Measurements from ENCODE around the gene IFITM2. TPM values are rescaled to one million over a fixed set of nuclear protein-coding genes. Genes with fewer than 3 reads are reported as not detected.
"Not testable (repeated sequence)": the region's sequence is repeated elsewhere in the genome, so short reads cannot be mapped to it uniquely, and the experiment has no call there.

IFITM2 gene
- total and polyA plus RNA-seq, 5 donors = 180 to 393 (median 266) TPM

DNA sequence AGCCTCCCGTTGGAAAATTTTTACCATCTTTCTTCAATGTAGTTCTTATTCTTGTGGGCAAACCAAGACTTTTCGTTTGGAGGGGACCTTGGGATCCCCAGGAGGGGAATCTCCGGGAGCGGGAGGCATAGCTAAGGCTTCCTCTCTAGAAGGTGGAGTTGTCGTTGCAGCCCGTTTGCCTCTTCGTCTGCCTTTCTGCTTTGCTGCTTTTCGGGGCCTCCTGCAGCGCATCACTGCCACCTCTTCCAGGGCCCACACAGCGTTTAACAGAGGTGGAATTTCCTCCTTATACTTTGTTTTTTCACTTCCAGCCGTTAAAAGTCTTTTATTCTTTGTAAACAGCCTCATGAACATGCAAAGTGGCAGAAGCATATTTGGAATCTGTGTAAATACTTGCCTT is 16.5 kb downstream of the IFITM2 start:
- no peak overlapping the region for H3K4me3 ChIP-seq (ENCODE audit: low read length)
- H3K4me1 ChIP-seq (ENCODE audit: control insufficient read depth, insufficient read depth, low read length) = peaks cover 3% of the 10 kb centered on the region
- H3K27me3 ChIP-seq (ENCODE audit: control insufficient read depth, insufficient read depth) = no peaks in the 10 kb centered on the region
- ATAC-seq (no peak), DNase-seq (peak in 2 of 3 donors; percentile 44 to 49)
- peak overlapping the region; percentile 89 for H3K27ac ChIP-seq (ENCODE audit: low read length)
- intact Hi-C loops (cut with DNase I) = no loop called here
- no peaks in the 10 kb centered on the region for H3K9me3 ChIP-seq (ENCODE audit: control insufficient read depth, low read length)
- 59% methylated on average over 11 of the region's 11 CpGs for WGBS

GRCh38 chr11:324593-325517 is 17.2 kb downstream of the IFITM2 start:
- H3K27me3 ChIP-seq (ENCODE audit: control insufficient read depth, insufficient read depth); H3K4me3 ChIP-seq (ENCODE audit: low read length); intact Hi-C loops (cut with DNase I); H3K9me3 ChIP-seq (ENCODE audit: control insufficient read depth, low read length); H3K4me1 ChIP-seq (ENCODE audit: control insufficient read depth, insufficient read depth, low read length): not testable (repeated sequence)
- peak; percentile 68 to 87 (median 83) for DNase-seq
- H3K27ac ChIP-seq (ENCODE audit: low read length) = peak overlapping the region; percentile 89
- WGBS = 36% methylated on average over 30 of the region's 34 CpGs
- peak in 1 of 2 donors; percentile 11 for ATAC-seq

DNA sequence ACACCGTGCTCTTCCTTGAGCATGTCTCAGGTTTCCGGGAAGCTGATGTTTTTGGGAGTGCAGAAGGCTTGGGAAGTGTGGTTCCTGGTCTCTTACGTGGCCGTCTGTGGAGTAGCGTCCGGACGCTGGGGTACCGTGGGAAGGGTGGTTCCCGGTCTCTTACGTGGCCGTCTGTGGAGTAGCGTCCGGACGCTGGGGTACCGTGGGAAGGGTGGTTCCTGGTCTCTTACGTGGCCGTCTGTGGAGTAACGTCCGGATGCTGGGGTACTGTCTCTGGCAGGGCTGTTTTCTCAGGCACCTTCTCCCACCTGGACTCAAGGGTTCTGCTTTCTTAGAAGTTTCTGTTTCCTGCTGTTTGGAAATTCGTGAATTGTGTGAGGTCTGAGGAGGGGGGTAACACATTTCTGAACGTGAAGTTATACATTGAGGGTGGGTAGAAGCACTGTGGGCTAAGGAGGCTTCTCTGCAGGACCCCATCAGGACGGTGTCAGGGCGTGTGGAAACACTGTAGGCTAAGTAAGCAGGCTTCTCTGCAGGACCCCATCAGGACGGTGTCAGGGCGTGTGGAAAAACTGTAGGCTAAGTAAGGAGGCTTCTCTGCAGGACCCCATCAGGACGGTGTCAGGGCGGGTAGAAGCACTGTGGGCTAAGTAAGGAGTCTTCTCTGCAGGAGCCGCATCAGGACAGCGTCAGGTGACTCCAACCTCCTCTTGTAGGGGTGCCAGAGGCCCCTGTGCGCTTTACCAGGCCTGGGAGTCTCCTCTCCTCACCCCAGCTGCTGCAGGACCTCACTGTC is 18.4 kb downstream of the IFITM2 start:
- ATAC-seq = peak in 1 of 2 donors; percentile 5
- Histone ChIP-seq H3K27me3 (ENCODE audit: control insufficient read depth, insufficient read depth) (no peaks in the 10 kb centered on the region), H3K4me3 (ENCODE audit: low read length) (no peak overlapping the region)

GRCh38 chr11:326592-326841 is 18.9 kb downstream of the IFITM2 start:
- Histone ChIP-seq H3K4me1 (ENCODE audit: control insufficient read depth, insufficient read depth, low read length) (peaks cover 3% of the 10 kb centered on the region), H3K27ac (ENCODE audit: low read length) (peak overlapping the region; percentile 79), H3K4me3 (ENCODE audit: low read length) (no peak overlapping the region), H3K27me3 (ENCODE audit: control insufficient read depth, insufficient read depth) (no peaks in the 10 kb centered on the region), H3K9me3 (ENCODE audit: control insufficient read depth, low read length) (no peaks in the 10 kb centered on the region)
- WGBS = 58% methylated on average over 6 of the region's 6 CpGs
- ATAC-seq = no peak
- no peak for DNase-seq
- intact Hi-C loops (cut with DNase I) = no loop called here

More for the DNA sequence above, 18.4 kb downstream of the IFITM2 start:
- H3K4me1 ChIP-seq (ENCODE audit: control insufficient read depth, insufficient read depth, low read length) = peaks cover 3% of the 10 kb centered on the region
- H3K27ac ChIP-seq (ENCODE audit: low read length) = peak overlapping the region; percentile 79
- 77% methylated on average over 30 of the region's 30 CpGs for whole genome bisulfite sequencing
- H3K9me3 ChIP-seq (ENCODE audit: control insufficient read depth, low read length) = no peaks in the 10 kb centered on the region
- intact Hi-C loops (cut with DNase I) = no loop called here
- DNase-seq = peak in 2 of 3 donors; percentile 49 to 62

GRCh38 chr11:326842-327580 is 19.4 kb downstream of the IFITM2 start:
- Histone ChIP-seq H3K9me3 (ENCODE audit: control insufficient read depth, low read length) (no peaks in the 10 kb centered on the region), H3K4me1 (ENCODE audit: control insufficient read depth, insufficient read depth, low read length) (peaks cover 3% of the 10 kb centered on the region), H3K27me3 (ENCODE audit: control insufficient read depth, insufficient read depth) (no peaks in the 10 kb centered on the region), H3K4me3 (ENCODE audit: low read length) (no peak overlapping the region), H3K27ac (ENCODE audit: low read length) (peak overlapping the region; percentile 79)
- WGBS = 22% methylated on average over 19 of the region's 19 CpGs
- peak; percentile 89 to 96 (median 94) for DNase-seq
- intact Hi-C loops (cut with DNase I) = no loop called here
- peak; percentile 92 to 96 for ATAC-seq

- H3K9me3 ChIP-seq (ENCODE audit: control insufficient read depth, low read length) = no peaks in the 10 kb centered on the region
- peak overlapping the region; percentile 79 for H3K27ac ChIP-seq (ENCODE audit: low read length)
- no peak for DNase-seq
- 94% methylated on average over 3 of the region's 3 CpGs for WGBS
- no peak for ATAC-seq
- H3K4me3 ChIP-seq (ENCODE audit: low read length) = no peak overlapping the region
- H3K4me1 ChIP-seq (ENCODE audit: control insufficient read depth, insufficient read depth, low read length) = peaks cover 3% of the 10 kb centered on the region
- intact Hi-C loops (cut with DNase I) = no loop called here
- no peaks in the 10 kb centered on the region for H3K27me3 ChIP-seq (ENCODE audit: control insufficient read depth, insufficient read depth)
These were observed 19.9 kb downstream of the IFITM2 start for GRCh38 chr11:327581-327923.

DNA sequence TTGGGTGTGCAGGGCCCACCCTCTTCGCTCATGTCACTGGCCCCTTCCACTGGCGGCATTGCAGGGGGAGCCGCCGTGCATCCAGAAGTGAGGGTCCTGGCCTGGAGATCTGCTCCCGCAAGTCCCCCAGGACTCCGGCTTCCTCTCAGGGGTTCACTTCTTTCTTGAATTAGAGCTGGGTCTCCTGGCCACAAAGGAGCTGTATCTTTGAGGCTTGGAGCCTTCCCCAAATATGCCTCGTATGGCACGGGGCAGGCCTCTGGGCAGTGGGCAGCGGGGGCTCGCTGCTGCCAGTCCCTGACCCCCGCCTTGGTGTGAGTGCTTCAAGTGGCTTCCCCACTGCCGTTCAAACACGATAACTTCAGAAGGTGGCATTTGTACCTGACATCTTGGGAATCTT is 20.4 kb downstream of the IFITM2 start:
- intact Hi-C loops (cut with DNase I) = no loop called here
- WGBS = 96% methylated on average over 13 of the region's 13 CpGs
- no peak for ATAC-seq
- H3K9me3 ChIP-seq (ENCODE audit: control insufficient read depth, low read length) = no peaks in the 10 kb centered on the region
- peak overlapping the region; percentile 22 for H3K27ac ChIP-seq (ENCODE audit: low read length)
- peaks cover 3% of the 10 kb centered on the region for H3K4me1 ChIP-seq (ENCODE audit: control insufficient read depth, insufficient read depth, low read length)
- DNase-seq = peak in 2 of 3 donors; percentile 22 to 35
- H3K27me3 ChIP-seq (ENCODE audit: control insufficient read depth, insufficient read depth) = no peaks in the 10 kb centered on the region
- no peak overlapping the region for H3K4me3 ChIP-seq (ENCODE audit: low read length)

GRCh38 chr11:328516-329100 is 21.0 kb downstream of the IFITM2 start:
- intact Hi-C loops (cut with DNase I); H3K27ac ChIP-seq (ENCODE audit: low read length); ATAC-seq; H3K27me3 ChIP-seq (ENCODE audit: control insufficient read depth, insufficient read depth); H3K4me1 ChIP-seq (ENCODE audit: control insufficient read depth, insufficient read depth, low read length); H3K4me3 ChIP-seq (ENCODE audit: low read length); H3K9me3 ChIP-seq (ENCODE audit: control insufficient read depth, low read length): not testable (repeated sequence)
- whole genome bisulfite sequencing = 94% methylated on average over 15 of the region's 15 CpGs
- peak in 2 of 3 donors; percentile 5 to 37 for DNase-seq

- WGBS = 93% methylated on average over 2 of the region's 2 CpGs
These were observed 22.3 kb downstream of the IFITM2 start for GRCh38 chr11:329886-330253.

DNA sequence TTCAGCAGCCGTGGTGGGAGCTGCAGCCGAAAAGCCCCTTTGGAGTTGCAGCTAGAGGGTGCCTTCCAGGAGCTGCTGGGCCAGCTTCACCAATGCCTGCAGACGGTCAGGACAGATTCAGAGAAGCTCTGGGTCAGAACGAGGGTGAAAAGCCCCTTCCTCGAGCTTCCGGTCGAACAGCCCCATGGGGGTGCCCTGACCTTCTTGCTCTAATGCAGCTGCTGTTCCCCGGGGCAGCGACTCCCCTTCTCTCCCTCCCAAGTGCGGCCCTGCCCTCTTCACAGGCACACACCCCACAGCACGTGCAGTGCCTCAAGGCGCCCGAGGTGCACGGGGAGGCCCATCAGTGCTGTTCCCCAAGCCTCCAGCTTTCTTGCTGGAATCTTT is 22.7 kb downstream of the IFITM2 start:
- Histone ChIP-seq H3K27me3 (ENCODE audit: control insufficient read depth, insufficient read depth) (no peaks in the 10 kb centered on the region), H3K4me3 (ENCODE audit: low read length) (no peak overlapping the region), H3K4me1 (ENCODE audit: control insufficient read depth, insufficient read depth, low read length) (peaks cover 3% of the 10 kb centered on the region), H3K27ac (ENCODE audit: low read length) (no peak overlapping the region), H3K9me3 (ENCODE audit: control insufficient read depth, low read length) (no peaks in the 10 kb centered on the region)
- ATAC-seq (no peak), DNase-seq (peak in 2 of 3 donors; percentile 38 to 46)
- WGBS = 83% methylated on average over 14 of the region's 14 CpGs
- intact Hi-C loops (cut with DNase I) = no loop called here

More at GRCh38 chr11:329886-330253, 22.3 kb downstream of the IFITM2 start:
- intact Hi-C loops (cut with DNase I) = no loop called here
- H3K27ac ChIP-seq (ENCODE audit: low read length) = no peak overlapping the region
- H3K4me1 ChIP-seq (ENCODE audit: control insufficient read depth, insufficient read depth, low read length) = peaks cover 3% of the 10 kb centered on the region
- no peaks in the 10 kb centered on the region for H3K27me3 ChIP-seq (ENCODE audit: control insufficient read depth, insufficient read depth)
- no peaks in the 10 kb centered on the region for H3K9me3 ChIP-seq (ENCODE audit: control insufficient read depth, low read length)
- DNase-seq = peak in 1 of 3 donors; percentile 18
- no peak overlapping the region for H3K4me3 ChIP-seq (ENCODE audit: low read length)
- ATAC-seq = no peak
